ENCODE measurements around the gene IDS.
"Not testable (repeated sequence)": the region's sequence is repeated elsewhere in the genome, so short reads cannot be mapped to it uniquely, and the experiment has no call there.

Gene IDS

GRCh38 chrX:149493567-149494562, 11.2 kb downstream of the IDS start:
- H3K4me1 ChIP-seq (ENCODE audit: control insufficient read depth, insufficient read depth, low read length) = no peaks in the 10 kb centered on the region
- no peaks in the 10 kb centered on the region for H3K9me3 ChIP-seq (ENCODE audit: control insufficient read depth, insufficient read depth, low read depth, low read length)
- ChIA-PET CTCF (interaction anchor here (0.5 to 1.1 kb wide), 5 partner anchors 8 to 1167 kb away, joined by 3 to 5 read pairs (median 3); no protein-coding TSS in a partner anchor), POLR2A (interaction anchor here (1.6 kb wide), 1 partner anchor 47 kb away, joined by 3 read pairs; the partner anchor contains the start of gene EOLA1)
- H3K36me3 ChIP-seq (ENCODE audit: control insufficient read depth in 2 of 2, insufficient read depth in 1 of 2, low read length in 2 of 2) = peaks cover 5 to 99% of the 10 kb centered on the region in 2 experiments; a peak in 2 of 3 replicates
- TF ChIP-seq ZNF302 (tag by site-specific recombination; IDR thresholded peaks at IDR 0.05; ENCODE audit: low read depth) (no peak), CTCF (tag by site-specific recombination; IDR thresholded peaks at IDR 0.05) (peak; percentile 11; the same call in 1 of the 2 replicates), ZEB2 (tag by site-specific recombination; IDR thresholded peaks at IDR 0.05) (no peak)
- H3K4me3 ChIP-seq (ENCODE audit: low read depth, low read length) = no peak overlapping the region
- H3K27ac ChIP-seq (ENCODE audit: extremely low read depth, low read depth, low read length) = no peak overlapping the region

GRCh38 chrX:149491812-149492211, 13.3 kb downstream of the IDS start:
- ChIA-PET POLR2A (no interaction called here), CTCF (interaction anchor here (1.0 kb wide), 1 partner anchor 12 kb away, joined by 3 read pairs; no protein-coding TSS in a partner anchor)
- Histone ChIP-seq H3K36me3 (ENCODE audit: control insufficient read depth in 2 of 2, insufficient read depth in 1 of 2, low read length in 2 of 2) (peaks cover 0 to 89% of the 10 kb centered on the region in 2 experiments; a peak in 2 of 3 replicates), H3K4me1 (ENCODE audit: control insufficient read depth, insufficient read depth, low read length) (no peaks in the 10 kb centered on the region), H3K27ac (ENCODE audit: extremely low read depth, low read depth, low read length) (no peak overlapping the region), H3K9me3 (ENCODE audit: control insufficient read depth, insufficient read depth, low read depth, low read length) (no peaks in the 10 kb centered on the region), H3K4me3 (ENCODE audit: low read depth, low read length) (no peak overlapping the region)
- TF ChIP-seq TRIM28 (IDR thresholded peaks at IDR 0.05; ENCODE audit: borderline replicate concordance, low read length) (peak; percentile 85; the same call in 1 of the 2 replicates), ZNF555 (tag by site-specific recombination; conservative IDR thresholded peaks at IDR 0.05) (no peak), SP3 (tag by site-specific recombination; IDR thresholded peaks at IDR 0.05) (no peak), SETDB1 (IDR thresholded peaks at IDR 0.05; ENCODE audit: insufficient read length, low read length) (peak; percentile 52), ZNF366 (tag by site-specific recombination; conservative IDR thresholded peaks at IDR 0.05) (no peak)

GRCh38 chrX:149490100-149490499, 15.0 kb downstream of the IDS start:
- H3K36me3 ChIP-seq (ENCODE audit: control insufficient read depth in 2 of 2, insufficient read depth in 1 of 2, low read length in 2 of 2) = peaks cover 0 to 89% of the 10 kb centered on the region in 2 experiments; a peak in 2 of 3 replicates
- CTCF ChIA-PET = no interaction called here
- H3K9me3 ChIP-seq (ENCODE audit: control insufficient read depth, insufficient read depth, low read depth, low read length) = no peaks in the 10 kb centered on the region
- H3K4me3 ChIP-seq (ENCODE audit: low read depth, low read length) = no peak overlapping the region
- POLR2A ChIA-PET = interaction anchor here (0.6 kb wide), 1 partner anchor 739 kb away, joined by 5 read pairs; no protein-coding TSS in a partner anchor
- TF ChIP-seq ZNF354C (tag by site-specific recombination; IDR thresholded peaks at IDR 0.05; ENCODE audit: borderline replicate concordance, low read depth) (no peak), PATZ1 (tag by site-specific recombination; IDR thresholded peaks at IDR 0.05) (no peak), ZNF174 (tag by site-specific recombination; IDR thresholded peaks at IDR 0.05) (no peak), ZNF248 (tag by site-specific recombination; IDR thresholded peaks at IDR 0.05) (no peak), ZNF488 (tag by site-specific recombination; IDR thresholded peaks at IDR 0.05) (no peak), ZNF112 (tag by site-specific recombination; IDR thresholded peaks at IDR 0.05) (no peak), KLF16 (tag by site-specific recombination; IDR thresholded peaks at IDR 0.05) (no peak), ZNF133 (tag by site-specific recombination; IDR thresholded peaks at IDR 0.05) (no peak), ATF2 (tag by site-specific recombination; IDR thresholded peaks at IDR 0.05; ENCODE audit: low read depth) (no peak)
- no peaks in the 10 kb centered on the region for H3K4me1 ChIP-seq (ENCODE audit: control insufficient read depth, insufficient read depth, low read length)
- no peak overlapping the region for H3K27ac ChIP-seq (ENCODE audit: extremely low read depth, low read depth, low read length)

- POLR2A ChIA-PET; H3K27ac ChIP-seq (ENCODE audit: extremely low read depth, low read depth, low read length); H3K4me1 ChIP-seq (ENCODE audit: control insufficient read depth, insufficient read depth, low read length); H3K4me3 ChIP-seq (ENCODE audit: low read depth, low read length); H3K9me3 ChIP-seq (ENCODE audit: control insufficient read depth, insufficient read depth, low read depth, low read length): not testable (repeated sequence)
- CTCF ChIA-PET = interaction anchor here (0.6 kb wide), 1 partner anchor 267 kb away, joined by 3 read pairs; no protein-coding TSS in a partner anchor
- H3K36me3 ChIP-seq (ENCODE audit: control insufficient read depth in 2 of 2, insufficient read depth in 1 of 2, low read length in 2 of 2) = peaks cover 0 to 82% of the 10 kb centered on the region in 2 experiments; a peak in 2 of 3 replicates
These were observed 16.6 kb downstream of the IDS start for GRCh38 chrX:149488411-149489052.

Data from HEK293 (cell line).